SIG-M5 treated with dmso at 0.1 percent for 504 hours (cell line): ENCODE measurements around the gene TNS3.

Experiments
- DNase-seq: peaks from one replicate; lab custom pipeline; 2025; ENCODE audit not compliant: unreplicated experiment; lab: John Stamatoyannopoulos, UW

TNS3 gene

DNA sequence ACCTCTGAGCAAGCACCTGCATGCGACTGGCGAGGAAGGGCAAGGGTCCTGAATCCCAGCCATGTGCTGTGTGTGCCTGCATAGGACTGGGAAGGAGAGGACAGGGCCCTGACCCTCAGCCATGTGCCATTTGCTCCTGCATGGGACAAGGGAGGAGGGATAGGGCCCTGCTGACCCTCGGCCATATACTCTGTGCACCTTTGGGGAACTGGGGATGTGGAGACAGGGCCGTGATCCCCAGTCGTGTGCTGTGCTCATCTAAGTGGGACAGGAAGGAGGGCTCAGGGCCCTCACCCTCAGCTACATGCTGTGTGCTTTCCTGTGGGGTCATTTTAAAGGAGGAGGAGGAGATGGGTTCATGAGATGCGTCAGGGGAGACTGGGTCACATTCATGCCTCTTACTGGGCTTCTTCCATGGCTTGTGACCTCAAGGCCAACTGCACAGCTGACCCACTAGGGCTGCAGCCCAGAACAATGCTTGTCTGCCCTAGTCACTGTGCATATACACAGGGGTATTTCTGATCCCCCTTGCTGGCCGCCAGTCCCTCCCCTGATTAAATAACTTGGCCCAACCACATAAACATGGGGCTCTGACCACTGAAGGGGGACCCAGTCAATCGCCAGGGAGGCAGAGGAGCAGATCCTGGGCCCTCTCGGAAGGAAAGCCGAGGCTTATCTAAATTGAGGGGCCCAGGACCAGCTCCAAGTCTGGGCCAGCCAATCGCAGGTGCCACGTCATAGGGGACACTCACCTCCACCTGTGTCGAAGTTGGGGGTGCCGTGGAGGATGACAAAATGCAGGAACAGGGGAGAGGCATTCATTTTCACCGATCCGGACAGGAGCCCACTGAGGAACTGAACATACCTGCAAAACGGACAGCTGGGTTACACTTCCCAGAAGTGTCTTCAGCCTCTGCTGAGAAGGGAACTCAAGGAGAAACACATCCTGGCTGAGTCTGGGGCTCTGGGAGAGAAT is 167.3 kb downstream of the TNS3 start:
- DNase-seq = no peak

DNA sequence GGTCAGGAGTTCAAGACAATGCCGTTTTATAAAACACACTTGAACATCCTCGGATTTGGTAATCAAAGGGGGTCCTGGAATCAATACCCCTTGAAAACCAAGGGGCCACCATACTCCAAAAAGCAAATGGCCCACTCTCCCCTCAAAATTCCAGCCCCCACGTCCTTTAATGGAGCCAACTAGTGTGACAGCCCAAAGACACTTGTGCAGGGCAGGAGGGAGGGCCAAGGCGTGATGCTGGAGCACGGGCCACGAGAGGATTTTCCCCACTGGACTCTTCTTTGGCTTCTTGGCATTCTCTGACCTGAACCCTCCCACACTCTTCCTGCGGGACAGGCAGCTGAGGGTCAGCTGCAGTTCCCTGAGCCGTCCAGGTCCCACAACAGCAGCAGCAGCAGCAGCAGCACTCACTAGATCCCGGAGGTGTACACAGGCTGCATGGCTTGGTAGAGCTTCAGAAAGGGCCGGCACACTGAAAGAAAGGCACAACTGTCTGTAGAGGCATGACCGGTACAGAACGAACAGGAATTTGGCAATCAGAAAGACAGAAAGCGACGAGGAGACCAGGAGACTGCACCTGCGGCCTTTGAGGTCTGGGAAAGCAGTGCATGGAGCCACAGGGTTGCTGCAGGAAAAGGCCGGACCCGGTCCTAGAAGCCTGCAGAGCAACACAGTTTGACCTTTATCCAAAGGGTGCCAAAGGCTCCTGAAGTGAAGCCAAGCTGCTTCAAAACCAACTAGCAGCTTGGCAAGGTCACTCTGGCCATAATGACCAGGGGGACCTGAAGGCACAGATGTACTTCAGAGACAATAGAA is 168.2 kb downstream of the TNS3 start:
- DNase-seq = no peak

DNA sequence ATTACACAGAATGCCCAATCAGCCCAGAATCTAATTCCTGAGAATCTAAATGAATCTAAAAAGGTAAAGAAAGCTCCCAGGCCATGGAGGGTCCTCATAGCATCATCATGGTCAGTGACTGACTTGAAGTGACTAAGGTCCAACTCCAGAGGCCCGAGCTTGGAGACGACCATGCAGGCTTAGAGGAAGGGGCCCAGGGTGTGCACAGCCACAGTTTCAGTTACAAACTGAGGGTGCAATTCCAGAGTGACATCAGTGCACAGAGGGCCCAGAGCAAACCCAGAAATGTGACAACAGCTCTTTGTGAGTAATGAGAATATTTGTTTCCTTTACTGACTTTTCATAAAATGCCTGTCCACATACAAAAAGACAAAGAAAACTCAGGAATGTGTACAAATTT is 170.0 kb downstream of the TNS3 start:
- no peak for DNase-seq

DNA sequence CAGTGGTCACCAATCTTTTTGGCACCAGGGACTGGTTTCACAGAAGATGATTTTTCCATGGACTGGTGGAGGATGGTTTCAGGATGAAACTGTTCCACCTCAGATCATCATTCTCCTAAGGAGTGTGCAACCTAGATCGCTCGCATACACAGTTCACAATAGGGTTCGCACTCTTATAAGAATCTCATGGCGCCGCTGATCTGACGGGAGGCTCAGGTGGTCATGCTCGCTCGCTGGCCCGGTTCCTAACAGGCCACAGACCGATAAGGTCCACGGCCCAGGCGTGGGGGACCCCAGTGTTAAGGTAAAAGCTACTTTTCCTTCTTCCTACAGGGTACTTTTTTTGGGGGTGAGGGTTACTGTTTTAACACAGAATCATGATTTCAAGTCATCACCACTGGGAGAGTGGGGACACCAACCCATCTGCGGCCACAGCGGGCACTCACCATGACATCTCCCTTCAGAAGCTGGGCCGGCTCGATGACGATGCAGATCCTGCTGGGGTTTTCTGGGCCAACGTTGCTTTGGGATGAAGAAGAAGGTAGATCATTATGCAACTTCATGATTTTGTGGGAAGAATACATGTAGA is 170.5 kb downstream of the TNS3 start:
- DNase-seq = no peak

- DNase-seq = no peak
Measured at GRCh38 chr7:47408675-47409074, 173.2 kb downstream of the TNS3 start.

GRCh38 chr7:47407821-47408674 is 173.9 kb downstream of the TNS3 start:
- no peak for DNase-seq

- no peak for DNase-seq
Measured at GRCh38 chr7:47407136-47407535, 174.8 kb downstream of the TNS3 start.

DNA sequence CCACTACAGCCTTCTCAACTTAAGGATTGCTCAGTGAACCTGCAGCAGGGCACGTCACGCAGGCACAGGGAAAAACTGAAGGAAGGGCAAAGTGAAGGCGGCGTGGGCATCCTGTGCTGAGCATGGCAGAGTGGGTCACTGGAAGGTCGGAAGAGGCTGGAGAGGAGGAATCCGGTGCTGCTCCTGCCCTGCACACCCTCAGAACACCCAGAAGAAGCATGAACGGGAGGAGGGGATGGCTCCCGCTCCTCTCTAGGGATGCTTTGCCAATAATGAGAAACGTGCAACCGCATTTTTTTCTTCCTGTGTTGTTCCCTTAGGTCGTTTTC is 175.1 kb downstream of the TNS3 start:
- DNase-seq = no peak

GRCh38 chr7:47405921-47406800 is 175.8 kb downstream of the TNS3 start:
- DNase-seq = peak; percentile 69

- DNase-seq = no peak
Measured at GRCh38 chr7:47405286-47405904, 176.5 kb downstream of the TNS3 start.

DNA sequence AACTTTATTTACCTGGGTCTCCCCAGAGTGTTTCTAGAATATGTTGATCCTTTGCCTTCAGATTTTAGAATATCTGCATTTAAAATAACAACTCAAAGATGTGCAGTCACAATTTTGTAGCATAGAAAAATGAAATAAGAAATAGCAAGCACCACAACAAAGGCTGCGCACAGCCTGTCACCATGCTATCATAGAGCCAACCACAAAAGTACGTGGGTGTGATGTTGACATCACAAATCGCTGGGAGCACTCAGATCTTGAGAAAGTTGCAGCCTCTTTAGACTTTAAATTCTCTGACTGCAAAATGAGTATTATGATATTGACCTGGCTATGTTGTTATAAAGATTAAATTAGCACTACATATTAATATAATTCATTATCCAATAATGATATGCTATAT is 177.9 kb downstream of the TNS3 start:
- DNase-seq = no peak

DNA sequence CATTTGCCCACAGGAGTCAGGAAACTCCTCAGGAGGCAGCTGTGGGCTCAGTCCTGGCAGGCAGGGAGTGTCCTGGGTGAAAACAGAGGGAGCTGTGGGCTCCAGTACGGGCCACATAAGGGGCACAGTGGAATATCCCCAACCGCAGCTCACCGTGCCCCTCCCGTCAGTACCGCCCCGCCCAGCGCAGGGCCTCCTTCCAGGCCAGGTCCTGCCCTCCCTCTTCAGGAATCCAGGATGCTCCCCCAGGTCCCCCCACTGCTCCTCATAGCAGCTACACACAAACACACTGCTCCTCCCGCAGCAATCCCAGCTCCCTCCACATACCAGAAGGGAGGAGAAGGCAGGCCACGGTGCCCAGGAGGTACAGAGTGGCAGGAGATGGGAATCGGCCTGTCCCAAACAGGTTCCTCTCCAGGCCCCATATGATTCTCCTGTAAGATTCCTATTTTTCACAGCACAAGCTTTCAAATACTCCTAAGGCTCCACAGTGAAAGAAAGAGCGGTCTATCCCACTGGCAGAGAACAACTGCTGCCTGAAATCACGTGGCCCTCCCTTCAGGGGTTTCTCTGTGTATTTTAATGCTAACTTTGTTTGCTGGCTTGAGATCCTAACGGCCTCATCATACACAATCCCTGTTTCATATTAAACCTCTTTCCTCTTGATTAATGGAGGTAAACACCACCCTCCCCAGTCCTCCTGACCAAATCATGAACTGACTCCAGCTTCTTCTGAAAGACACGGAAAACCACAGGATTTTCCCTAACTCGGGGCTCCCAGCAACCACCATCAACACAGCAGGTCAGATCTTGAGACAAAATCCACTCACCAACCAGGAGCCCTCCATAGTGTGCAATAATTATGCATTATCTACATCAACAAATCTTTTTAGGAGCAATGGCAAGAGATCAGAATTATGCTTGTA is 178.7 kb downstream of the TNS3 start:
- no peak for DNase-seq

DNA sequence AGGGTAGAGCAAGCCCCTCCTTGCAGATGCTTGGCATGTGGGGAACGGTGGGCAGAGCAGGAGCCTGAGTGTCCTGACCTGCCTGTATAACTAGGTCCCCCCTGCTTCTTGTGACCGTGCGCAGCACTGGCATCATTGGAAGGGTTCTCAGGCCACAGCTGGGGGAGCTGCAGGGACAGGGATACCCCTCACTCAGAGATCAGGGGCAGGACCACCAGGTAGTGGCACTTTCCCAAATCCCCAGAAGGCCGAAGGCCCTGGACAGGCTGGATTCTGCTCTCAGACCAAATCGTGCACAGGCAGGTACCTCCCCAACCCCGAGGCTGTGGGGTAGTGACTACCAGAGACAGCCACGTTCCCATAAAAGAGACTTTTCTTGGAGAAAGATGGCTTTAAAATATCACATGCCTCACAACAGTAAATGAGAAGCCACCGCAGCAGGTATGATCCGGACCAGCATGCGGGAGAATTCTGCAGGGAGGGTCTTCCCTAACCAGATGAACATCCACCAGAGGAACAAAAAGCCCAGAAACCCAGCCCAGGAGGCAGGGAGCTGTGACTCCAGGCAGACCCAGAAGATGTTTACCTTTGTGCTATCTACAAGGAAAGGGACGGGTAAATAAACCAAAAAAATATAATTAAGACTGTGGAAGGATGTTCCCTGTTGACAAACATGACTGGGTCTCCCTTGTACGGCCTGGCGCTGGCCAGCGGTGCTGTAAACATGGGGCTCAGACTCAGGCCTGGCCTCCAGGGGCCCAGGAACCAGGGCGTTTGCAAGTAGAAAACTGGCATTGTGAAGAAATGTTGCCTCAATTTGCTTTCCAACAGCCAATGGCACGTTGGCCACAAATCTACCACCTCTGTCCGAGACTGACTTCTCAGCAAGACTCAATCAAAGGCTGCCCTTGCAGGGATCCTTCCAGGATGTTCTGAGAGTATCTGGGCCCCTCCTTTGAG is 180.0 kb downstream of the TNS3 start:
- no peak for DNase-seq

- DNase-seq = no peak
Measured at GRCh38 chr7:47400741-47401206, 181.1 kb downstream of the TNS3 start.

GRCh38 chr7:47400001-47400400 is 181.9 kb downstream of the TNS3 start:
- no peak for DNase-seq

DNA sequence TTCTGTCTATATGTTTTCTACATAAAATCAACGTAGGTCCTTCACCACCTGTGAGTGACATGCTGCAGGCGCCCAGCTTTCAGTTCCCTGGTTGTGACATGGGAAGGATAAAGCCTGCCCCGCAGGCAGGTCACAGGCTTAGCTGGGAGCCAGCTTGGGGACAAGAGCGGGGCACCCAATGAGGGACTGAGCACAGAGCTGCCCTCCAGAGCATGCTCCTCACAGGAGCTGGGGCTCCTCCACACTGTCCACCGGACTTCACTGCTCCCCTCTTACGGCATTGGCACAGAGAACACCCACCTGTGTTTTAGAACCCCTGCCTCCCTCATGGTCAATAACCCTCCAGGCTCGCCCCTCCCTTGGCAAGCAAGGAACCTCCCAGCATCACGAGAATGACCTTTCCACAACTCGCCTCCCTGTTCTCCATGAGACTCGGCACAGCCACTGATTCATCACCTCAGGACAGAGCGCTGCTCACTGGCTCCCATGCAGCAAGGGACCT is 187.1 kb downstream of the TNS3 start:
- DNase-seq = no peak

DNA sequence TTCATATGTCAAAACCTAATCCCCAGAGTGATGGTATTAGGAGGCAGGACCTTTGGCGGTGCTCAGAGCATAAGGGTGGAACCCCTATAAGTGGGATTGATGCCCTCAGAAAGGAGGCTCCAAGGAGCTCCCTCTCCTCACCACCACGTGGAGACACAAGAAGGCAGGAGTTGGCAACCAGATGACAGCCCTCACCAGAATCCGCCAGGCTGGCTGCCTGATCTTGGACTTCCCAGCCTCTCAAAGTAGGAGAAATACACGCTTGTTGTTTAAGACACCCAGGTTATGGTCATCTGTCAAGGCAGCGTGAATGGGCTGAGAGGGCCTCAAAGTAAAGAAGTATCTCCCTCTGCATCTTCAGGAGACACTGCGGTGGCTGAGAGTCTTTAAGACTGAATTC is 187.7 kb downstream of the TNS3 start:
- no peak for DNase-seq
